GM21528 (cell line): ENCODE results near the gene ARHGEF7.
A peak's percentile ranks its signal among the peaks of the same experiment; 100 is the strongest.

Experiments
- ATAC-seq: cut with Tn5 transposase; IDR thresholded peaks from one replicate; pipeline ENCODE4 v1.9.1; 2021; ENCODE audit warnings: mild to moderate bottlenecking, moderate library complexity; ENCODE audit not compliant: unreplicated experiment, low FRiP score

Gene ARHGEF7

GRCh38 chr13:111131611-111132010 lies 16.5 kb downstream of the ARHGEF7 start:
- ATAC-seq = no peak

GRCh38 chr13:111132948-111133347 lies 17.8 kb downstream of the ARHGEF7 start:
- ATAC-seq = no peak

- no peak for ATAC-seq
These were observed 24.3 kb downstream of the ARHGEF7 start for GRCh38 chr13:111139452-111139851.

DNA sequence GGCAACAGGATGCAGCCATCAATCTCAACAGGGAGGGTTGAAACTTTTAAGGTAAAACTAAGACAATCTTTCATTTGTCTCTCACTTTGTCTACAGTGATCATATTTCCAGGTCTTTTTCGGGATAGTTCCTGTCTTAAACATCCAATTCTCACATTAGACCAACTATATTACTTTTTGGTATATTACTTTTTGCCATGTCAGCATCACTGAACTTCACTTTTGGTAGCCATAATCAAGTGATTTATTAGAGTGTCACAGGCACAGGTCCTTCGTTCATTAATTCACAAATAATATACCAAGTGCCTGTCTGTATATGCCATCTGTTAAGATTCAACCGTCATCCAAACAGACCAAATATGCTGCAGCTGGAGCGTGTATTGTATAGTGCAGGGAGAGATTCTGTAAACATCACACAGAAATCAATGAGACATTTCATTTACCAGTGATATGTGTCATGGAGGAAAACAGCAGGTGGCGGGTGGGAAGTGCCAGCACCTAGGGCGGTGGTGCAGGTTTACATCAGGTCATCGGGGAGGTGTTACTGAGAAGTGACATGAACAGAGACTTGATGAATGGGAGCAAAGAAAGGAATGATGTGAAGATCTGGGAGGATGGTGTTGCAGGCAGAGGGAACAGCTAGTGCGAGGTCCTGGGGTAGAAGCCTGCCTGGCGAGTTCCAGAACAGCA lies 24.9 kb downstream of the ARHGEF7 start:
- ATAC-seq = no peak

DNA sequence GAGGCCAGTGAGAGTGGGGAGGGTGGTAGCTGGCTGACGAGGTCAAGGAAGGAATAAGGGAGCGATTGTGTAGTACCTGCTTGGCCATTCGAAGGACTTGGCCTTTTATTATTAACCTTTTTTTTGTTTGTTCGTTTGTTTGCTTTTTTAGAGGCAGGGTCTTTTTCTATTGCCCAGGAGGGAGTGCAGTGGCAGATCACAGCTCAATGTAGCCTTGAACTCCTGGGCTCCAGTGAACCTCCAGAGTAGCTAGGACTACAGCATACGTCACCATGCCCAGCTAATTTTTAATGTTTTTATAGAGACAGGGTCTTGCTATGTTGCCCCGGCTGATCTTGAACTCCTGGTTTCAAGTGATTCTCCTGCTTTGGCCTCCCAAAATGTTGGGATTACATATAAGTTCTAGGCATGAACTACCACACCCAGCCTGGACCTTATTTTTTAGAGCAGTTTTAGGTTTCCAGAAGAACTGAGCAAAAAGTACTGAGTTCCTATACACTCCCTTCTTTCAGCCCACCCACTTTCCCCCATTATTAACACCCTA lies 25.5 kb downstream of the ARHGEF7 start:
- no peak for ATAC-seq

GRCh38 chr13:111142472-111142871 lies 27.4 kb downstream of the ARHGEF7 start:
- ATAC-seq = no peak

GRCh38 chr13:111143865-111144540 lies 28.9 kb downstream of the ARHGEF7 start:
- no peak for ATAC-seq

DNA sequence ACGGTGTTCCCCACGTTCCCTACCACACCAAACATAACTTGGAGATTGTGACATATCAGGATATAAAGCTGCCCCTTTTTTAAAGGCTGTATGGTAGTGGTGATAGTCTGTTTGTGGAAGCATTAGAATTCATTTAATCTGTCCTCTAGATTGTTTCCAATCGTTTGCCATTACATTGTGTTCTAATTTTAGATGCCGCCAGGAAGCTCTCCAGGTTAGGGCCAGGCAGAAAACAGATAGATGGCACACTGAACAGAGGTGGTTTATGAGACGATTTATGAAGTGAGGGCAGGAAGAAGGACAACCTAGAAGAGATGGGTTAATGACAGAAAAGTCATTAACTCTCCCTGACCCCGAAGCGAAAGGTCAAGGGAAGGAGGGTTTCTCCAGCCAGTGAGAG lies 30.0 kb downstream of the ARHGEF7 start:
- ATAC-seq = no peak

- ATAC-seq = no peak
These were observed 30.4 kb downstream of the ARHGEF7 start for GRCh38 chr13:111145506-111145905.

DNA sequence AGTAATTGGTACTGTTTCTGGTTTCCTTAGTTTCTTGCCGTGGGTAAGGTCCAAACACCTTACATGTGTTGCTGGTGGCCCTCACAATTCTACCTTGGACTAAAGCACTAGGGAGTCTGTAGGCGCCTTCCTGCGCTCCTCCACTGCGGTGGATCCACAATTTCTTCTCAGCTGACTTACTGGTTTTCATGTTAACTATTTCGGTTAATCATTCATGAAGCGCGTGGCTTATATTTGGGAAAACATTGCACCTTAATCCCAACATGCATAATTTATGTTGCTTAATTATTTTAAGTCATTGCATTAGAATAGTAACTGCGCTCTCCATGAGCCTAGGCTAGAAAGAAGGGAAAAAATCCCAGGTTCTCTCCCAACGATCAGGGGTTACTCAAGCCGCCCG lies 37.7 kb downstream of the ARHGEF7 start:
- no peak for ATAC-seq

GRCh38 chr13:111153279-111153976 lies 38.3 kb downstream of the ARHGEF7 start:
- peak; percentile 93 for ATAC-seq

- peak; percentile 56 for ATAC-seq
These were observed 38.8 kb downstream of the ARHGEF7 start for GRCh38 chr13:111153977-111154332.

- no peak for ATAC-seq
These were observed 41.3 kb downstream of the ARHGEF7 start for GRCh38 chr13:111156421-111156820.

DNA sequence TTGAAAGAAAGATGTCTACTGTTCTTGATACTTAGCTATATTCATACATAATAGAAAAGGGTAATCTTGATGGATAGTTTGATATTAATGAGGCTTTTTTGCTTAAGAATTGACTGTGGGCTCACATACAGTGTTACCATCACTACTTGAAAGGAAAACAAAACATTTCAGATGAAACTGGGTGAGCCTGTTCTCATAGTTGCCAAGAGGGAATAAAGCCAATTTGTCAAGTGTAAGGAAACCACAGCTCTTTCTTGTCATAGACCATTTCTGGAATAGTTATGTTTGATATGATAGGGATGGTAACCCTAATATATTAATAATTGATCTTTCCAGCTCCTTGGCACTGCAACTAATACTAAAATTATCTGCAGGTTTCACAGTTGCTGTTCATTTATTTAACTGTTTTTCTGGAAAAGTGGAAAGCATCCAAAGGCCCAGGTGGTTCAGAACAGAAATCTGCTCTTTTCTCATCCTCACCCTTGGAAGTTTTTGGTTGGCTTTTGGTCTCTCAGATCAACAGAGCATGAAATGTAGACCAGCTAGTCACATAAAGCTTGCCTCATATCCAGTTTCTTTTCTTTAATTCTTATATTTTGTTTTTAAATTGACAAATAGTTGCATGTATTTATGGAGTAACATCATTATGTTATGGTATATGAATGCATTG lies 43.2 kb downstream of the ARHGEF7 start:
- ATAC-seq = no peak

DNA sequence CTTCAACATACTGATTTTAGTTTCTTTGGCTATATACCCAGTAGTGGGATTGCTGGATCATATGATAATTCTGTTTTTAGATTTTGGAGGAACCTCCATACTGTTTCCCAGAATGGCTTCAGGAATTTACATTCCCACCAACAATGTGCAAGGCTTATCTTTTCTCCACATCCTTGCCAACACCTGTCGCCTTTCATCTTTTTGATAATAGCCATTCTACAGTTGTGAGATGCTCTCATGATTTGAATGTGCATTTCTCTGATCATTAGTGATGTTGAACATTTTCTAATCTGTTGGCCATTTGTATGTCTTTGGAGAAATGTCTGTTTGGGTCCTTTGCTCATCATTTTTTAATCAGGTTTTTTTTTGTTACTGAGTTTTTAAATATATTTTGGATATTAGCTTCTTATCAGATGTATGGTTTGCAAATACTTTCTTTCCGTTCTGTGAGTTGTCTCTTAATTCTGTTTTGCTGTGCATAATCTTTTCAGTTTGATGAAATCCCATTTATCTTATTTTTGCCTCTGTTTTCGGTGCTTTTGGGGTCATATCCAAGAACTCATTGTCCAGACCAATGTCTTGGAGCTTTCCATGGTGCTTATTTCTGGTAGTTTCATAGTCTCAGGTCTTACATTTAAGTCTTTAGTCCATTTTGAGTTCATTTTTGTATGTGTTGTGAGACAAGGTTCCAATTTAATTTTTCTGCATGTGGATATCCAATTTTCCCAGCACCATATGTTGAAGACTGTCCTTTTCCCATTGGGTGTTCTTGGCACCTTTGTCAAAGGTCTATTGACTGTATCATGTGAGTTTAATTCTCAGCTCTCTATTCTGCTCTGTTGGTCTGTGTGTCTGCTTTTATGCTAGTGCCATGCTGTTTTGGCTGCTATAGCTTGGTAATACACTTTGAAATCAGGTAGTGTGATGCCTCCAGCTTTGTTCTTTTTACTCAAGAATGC lies 44.5 kb downstream of the ARHGEF7 start:
- ATAC-seq = no peak

DNA sequence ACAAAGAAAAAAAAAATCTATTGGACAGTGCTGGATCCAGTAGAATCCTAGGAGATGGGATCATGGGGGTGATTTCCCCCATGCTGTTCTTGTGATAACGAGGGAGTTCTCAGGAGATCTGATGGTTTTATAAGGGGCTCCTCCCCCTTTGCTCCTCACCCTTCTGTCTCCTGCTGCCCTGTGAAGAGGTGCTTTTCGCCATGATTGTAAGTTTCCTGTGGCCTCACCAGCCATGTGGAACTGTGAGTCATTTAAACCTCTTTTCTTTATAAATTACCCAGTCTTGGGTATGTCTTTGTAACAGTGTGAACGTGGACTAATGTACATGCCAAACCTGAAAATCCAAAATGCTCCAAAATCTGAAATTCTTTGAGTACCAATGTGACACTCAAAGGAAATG lies 45.5 kb downstream of the ARHGEF7 start:
- ATAC-seq = no peak

DNA sequence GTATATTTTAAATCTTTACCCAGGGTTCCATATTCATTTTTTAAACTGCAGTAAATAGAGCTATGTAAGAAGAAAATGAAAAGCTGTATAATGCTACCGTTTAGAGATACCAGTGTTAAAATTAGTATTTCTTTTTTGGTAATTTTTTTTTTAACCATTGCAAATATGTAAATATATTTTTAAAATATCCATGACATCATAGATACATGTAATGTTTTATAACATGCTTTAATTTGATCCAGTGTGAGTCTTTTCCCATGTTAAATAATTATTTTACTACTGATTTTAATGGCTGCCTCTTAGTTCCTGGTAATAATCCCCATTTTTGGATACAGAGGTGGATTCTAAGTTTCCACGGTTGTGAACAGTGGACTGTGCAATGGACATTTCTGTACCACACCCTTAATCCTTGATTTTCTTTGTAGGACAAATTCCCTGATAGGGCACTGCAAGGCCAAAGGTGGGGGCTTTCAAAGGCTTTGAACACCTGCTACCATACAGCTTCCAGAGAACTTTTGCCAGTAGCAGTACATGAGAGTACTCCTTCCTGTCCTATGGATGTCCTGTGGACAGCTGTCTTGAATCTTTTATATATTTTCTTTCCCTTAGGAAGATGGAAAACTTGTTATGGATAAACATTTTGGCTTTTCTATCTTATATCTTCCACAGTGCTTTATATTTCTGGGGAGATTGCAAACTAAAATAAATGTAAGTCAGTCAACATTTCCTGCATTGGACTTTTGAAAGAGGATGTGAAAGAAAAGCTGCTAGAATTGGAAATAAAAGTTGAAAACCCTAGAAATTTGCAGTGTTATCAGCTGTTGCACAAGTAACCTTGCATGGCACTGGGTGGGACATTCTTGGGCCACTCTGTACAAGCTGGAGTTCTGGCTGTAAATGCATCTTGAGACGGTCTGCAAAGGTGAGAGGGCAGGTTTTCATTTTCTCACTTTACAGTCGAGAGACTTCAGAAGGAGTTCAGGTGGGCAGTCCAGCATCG lies 46.8 kb downstream of the ARHGEF7 start:
- peak; percentile 58 for ATAC-seq

DNA sequence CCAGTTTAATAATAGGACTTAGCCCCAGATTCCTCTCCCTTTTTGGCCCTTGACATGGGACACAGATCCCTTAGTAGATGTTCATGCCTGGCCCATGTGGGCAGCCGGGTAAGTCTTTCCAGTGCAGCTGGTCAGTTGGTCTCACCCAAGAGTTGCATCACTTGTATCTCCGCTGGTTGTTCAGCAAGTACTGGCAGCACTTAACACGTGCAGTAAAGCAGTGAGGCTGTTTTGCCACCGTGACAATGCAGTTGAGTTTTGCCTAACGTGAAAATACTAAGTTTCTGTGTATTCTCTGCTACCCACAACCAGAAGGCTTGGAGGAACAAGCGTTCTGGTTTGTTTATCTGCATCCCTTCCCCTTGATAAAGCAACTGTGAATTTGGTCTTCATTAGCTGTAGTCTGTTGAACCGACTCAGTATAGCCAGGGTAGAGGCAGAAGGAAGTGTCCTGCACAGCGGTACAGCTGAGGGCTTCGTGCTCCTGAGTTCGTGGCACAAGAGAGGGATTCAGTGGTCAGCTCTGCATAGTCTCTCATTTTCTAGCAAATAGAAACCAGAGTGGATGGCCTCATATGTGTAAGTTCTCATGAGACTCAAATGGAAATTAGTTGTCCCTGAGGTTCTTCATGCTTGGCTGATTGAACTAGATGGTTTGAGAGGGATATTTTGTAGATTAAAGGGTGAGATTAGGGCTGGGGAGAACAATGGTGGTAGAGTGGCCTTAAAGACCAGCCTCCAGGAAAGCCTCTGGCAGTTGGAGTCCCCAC lies 50.3 kb downstream of the ARHGEF7 start:
- ATAC-seq = peak; percentile 46
